ENCODE results near the gene YLPM1. TPM values are rescaled to one million over a fixed set of nuclear protein-coding genes. Genes with fewer than 3 reads are reported as not detected.

The YLPM1 gene
- total RNA-seq, 1 experiment from 2014 or later: 13.2 TPM

GRCh38 chr14:74875204-74875603 lies 112.1 kb downstream of the YLPM1 start:
- DNase-seq (ENCODE audit: low read depth): no peak

DNA sequence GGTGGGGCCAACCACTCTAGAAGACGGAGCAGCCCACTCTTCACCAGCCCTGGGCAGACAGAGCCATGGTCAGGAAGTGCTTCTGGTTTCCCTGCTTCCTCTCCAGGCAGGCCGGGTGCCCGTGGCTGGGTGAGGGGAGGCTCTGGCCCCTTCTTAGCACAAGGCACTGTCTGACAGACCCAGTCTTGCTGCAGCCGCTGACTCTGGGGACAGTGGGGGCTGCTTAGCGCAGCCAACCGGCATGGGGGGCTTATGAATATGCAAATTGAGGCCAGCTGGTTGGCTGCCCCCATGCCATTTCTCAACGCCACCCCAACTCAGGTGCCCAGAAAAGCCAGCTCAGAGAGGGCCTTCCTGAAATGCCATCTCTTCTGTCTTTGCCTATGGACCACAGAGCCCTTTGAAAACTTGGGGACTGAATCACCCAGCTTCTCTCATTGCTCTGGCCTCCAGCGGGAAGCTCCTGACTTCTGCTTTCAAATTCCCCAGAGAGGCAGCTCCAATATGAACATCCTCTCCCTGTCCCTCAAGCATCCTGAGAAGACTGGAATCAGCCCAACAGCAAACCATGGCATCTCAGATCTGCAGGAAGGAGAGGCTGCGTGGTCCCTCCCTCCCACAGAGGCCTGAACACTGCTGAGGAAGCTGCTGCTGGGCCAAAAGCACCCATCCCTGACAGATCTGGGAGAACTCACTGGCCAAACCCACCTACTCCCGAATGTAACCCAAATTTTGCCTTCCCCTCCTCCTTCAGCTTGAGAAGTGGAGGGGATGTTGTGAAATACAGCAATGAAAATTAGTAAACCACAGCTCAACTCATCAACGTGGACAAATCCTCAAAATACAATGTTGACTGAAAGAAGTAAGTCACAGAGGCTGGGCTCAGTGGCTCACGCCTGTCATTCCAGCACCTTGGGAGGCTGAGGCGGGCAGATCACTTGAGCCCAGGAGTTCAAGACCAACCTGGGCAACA lies 113.1 kb downstream of the YLPM1 start, which contains the start of gene PROX2:
Gene PROX2 (minus strand): TSS at position 205 of the 973 bp plus-strand sequence. CDS start 12,311 bp downstream, outside the sequence.
- DNase-seq (ENCODE audit: low read depth): no peak

DNA sequence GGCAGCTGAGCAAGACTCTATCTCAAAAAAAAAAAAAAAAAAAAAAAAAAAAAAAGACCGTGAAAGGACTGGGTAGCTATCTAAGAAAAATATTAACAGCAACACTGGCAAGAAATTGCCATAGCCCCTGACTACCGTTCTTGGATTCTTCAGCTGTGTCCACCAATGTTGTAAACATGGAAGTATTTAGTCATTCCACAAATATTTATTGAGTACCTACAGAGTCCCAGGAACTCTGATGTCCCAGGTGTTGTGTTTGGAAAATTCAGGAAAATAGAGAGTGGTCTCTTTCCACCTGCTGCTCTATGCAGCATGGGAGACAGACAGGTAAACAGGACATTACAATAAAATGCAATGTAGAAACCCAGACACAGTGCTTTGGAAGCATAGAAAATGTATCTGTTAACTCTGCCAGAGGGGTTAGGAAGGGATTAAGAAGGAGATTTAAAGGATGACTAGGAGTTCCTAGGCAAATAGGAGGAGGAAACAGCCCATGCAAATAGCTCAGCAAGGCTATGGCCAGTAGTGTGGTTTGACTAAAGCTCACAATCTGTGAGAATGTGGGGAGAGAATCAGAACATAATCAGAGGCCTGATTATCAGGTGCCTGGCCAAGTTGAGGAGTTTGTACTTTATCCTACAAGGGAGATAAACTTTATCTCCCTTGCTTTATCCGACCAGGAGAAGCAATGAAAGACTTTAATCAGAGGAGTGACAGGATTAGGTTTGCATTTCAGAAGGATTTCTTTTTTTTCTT lies 116.5 kb downstream of the YLPM1 start:
- DNase-seq (ENCODE audit: low read depth): peak; percentile 26

GRCh38 chr14:74881431-74882102 lies 118.5 kb downstream of the YLPM1 start, which contains the start of gene DLST:
Gene DLST, plus strand, starts transcription at chr14:74881916. Its CDS starts 38 bp downstream, at chr14:74881954.
- peak; percentile 78 for DNase-seq (ENCODE audit: low read depth)

GRCh38 chr14:74882103-74882920 lies 119.2 kb downstream of the YLPM1 start:
- peak; percentile 48 for DNase-seq (ENCODE audit: low read depth)

Other genes with a start within 250 kb of the YLPM1 start
- 2.2 and 5.2 TPM in 2 replicates for gene LTBP2, start 151.1 kb upstream of the YLPM1 start, total RNA-seq (2014; rRNA removed; shearing (Covaris generic))
- 20.3 and 25.8 TPM in 2 replicates for gene AREL1, start 50.2 kb upstream of the YLPM1 start, total RNA-seq (2014; rRNA removed; shearing (Covaris generic))
- 62.2 and 67.1 TPM in 2 replicates for gene FCF1, start 50.2 kb upstream of the YLPM1 start, total RNA-seq (2014; rRNA removed; shearing (Covaris generic))
- not detected in 2 replicates for gene PROX2, start 112.8 kb downstream of the YLPM1 start, total RNA-seq (2014; rRNA removed; shearing (Covaris generic))
- gene DLST, start 118.6 kb downstream of the YLPM1 start, total RNA-seq (2014; rRNA removed; shearing (Covaris generic)): 28.5 and 36.1 TPM in 2 replicates
- not detected in 2 replicates for gene RPS6KL1, start 159.9 kb downstream of the YLPM1 start, total RNA-seq (2014; rRNA removed; shearing (Covaris generic))
- gene PGF, start 192.3 kb downstream of the YLPM1 start, total RNA-seq (2014; rRNA removed; shearing (Covaris generic)): 9.3 and 11.7 TPM in 2 replicates
- gene EIF2B2, start 239.6 kb downstream of the YLPM1 start, total RNA-seq (2014; rRNA removed; shearing (Covaris generic)): 66.1 and 67.4 TPM in 2 replicates